HepG2 (cell line): Measurements from ENCODE around the gene IL15RA.

Source experiments
- CBX5 ChIP-seq: sonication (generic); formaldehyde crosslinking; IDR thresholded peaks from 2 replicates; pipeline ENCODE4 v1.4.0; 2020; ENCODE audit warnings: missing genetic modification reagents, borderline replicate concordance
- ZBTB21 ChIP-seq: sonication (generic); formaldehyde crosslinking; IDR thresholded peaks from 2 replicates; pipeline ENCODE4 v1.4.0; 2020; ENCODE audit warnings: missing genetic modification reagents
- TF ChIP-seq, protein P1 (sequence below): IDR thresholded peaks from 2 replicates; pipeline ENCODE4 v1.6.1; 2016
- TF ChIP-seq, protein P2 (sequence below), 2 experiments: IDR thresholded peaks; 2 replicates each; pipeline ENCODE4 v1.6.1; 2011 to 2012; ENCODE audit warnings: low read length in 2 of 2, borderline replicate concordance in 1 of 2, low read depth in 1 of 2, mild to moderate bottlenecking in 1 of 2, moderate library complexity in 1 of 2

DNA sequence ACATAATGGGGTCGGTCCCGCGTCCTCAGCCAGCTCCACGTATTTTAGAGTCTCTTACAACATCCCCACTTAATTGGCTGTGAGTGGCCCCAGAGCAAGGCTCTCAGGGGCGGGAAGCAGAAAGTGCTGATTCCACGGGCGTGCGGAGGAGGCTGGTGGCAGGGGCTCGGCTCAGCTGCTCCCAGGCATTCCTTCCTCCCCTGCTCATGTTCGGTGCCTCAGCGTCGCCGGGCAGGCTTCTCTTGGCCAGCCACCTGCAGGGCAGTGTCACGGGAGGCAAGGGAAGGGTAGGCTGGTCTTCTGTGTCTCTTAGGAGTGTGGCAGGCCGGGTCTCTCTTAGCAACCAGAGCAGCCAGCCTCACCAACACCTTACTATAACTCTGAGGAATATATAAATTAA lies 33.8 kb downstream of the IL15RA start:
- no peak for TF ChIP-seq ZBTB21 (CRISPR knock-in tag)
- TF ChIP-seq, protein P1, sequence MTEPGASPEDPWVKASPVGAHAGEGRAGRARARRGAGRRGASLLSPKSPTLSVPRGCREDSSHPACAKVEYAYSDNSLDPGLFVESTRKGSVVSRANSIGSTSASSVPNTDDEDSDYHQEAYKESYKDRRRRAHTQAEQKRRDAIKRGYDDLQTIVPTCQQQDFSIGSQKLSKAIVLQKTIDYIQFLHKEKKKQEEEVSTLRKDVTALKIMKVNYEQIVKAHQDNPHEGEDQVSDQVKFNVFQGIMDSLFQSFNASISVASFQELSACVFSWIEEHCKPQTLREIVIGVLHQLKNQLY (CRISPR knock-in tag) = no peak
- no peak for TF ChIP-seq CBX5
- TF ChIP-seq, protein P2, sequence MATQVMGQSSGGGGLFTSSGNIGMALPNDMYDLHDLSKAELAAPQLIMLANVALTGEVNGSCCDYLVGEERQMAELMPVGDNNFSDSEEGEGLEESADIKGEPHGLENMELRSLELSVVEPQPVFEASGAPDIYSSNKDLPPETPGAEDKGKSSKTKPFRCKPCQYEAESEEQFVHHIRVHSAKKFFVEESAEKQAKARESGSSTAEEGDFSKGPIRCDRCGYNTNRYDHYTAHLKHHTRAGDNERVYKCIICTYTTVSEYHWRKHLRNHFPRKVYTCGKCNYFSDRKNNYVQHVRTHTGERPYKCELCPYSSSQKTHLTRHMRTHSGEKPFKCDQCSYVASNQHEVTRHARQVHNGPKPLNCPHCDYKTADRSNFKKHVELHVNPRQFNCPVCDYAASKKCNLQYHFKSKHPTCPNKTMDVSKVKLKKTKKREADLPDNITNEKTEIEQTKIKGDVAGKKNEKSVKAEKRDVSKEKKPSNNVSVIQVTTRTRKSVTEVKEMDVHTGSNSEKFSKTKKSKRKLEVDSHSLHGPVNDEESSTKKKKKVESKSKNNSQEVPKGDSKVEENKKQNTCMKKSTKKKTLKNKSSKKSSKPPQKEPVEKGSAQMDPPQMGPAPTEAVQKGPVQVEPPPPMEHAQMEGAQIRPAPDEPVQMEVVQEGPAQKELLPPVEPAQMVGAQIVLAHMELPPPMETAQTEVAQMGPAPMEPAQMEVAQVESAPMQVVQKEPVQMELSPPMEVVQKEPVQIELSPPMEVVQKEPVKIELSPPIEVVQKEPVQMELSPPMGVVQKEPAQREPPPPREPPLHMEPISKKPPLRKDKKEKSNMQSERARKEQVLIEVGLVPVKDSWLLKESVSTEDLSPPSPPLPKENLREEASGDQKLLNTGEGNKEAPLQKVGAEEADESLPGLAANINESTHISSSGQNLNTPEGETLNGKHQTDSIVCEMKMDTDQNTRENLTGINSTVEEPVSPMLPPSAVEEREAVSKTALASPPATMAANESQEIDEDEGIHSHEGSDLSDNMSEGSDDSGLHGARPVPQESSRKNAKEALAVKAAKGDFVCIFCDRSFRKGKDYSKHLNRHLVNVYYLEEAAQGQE (IDR thresholded peaks at IDR 0.05; ENCODE audit: borderline replicate concordance in 1 of 2, low read depth in 1 of 2, low read length in 2 of 2) = no peak
